ENCODE data around the gene HSBP1. TPM values are rescaled to one million over a fixed set of nuclear protein-coding genes. Genes with fewer than 3 reads are reported as not detected.

HSBP1 gene
- total and polyA plus RNA-seq, 2 of the 8 experiments (the other 6 are each of a cell fraction or from before 2014, with no cell fraction given) = 78.4 to 219 TPM

GRCh38 chr16:83806036-83806435, 1.7 kb upstream of the HSBP1 start:
- H2BK15ac ChIP-seq (ENCODE audit: low read length) = no peak overlapping the region
- H3K4ac ChIP-seq (replicated peaks; ENCODE audit: insufficient read length, low read depth, low read length) = no peak overlapping the region
- no peaks in the 10 kb centered on the region; a peak in 1 of 7 replicates for H3K27me3 ChIP-seq (replicated peaks in 1 of 4; ENCODE audit: control insufficient read depth in 3 of 4, extremely low read depth in 1 of 4, insufficient read depth in 3 of 4, low read length in 3 of 4)
- H3K23ac ChIP-seq (ENCODE audit: insufficient read length) = no peak overlapping the region
- H3K18ac ChIP-seq (ENCODE audit: extremely low read depth, low read length) = no peak overlapping the region
- peaks cover 5% of the 10 kb centered on the region for H3K23me2 ChIP-seq (ENCODE audit: low read depth, low read length)
- no peak overlapping the region for H4K5ac ChIP-seq (ENCODE audit: insufficient read length, low read depth, low read length)
- no peak overlapping the region for H3K14ac ChIP-seq (ENCODE audit: insufficient read length)
- ChIA-PET CTCF (ENCODE audit: partially characterized antibody) (interaction anchor here (1.2 kb wide), 1 partner anchor 20 kb away, joined by 3 read pairs; no protein-coding TSS in a partner anchor), POLR2A (ENCODE audit: partially characterized antibody) (no interaction called here)
- H2BK20ac ChIP-seq (ENCODE audit: low read length) = no peak overlapping the region
- 88% methylated on average over 5 of the region's 5 CpGs; no CpG with 5 or more reads in 1 of the 2 experiments for WGBS, 2 experiments (ENCODE audit: extremely low coverage in 1 of 2, insufficient coverage in 1 of 2, insufficient read length in 1 of 2, insufficient replicate concordance in 2 of 2, low coverage in 1 of 2, low lambda C conversion rate in 2 of 2, missing lambda C conversion rate in 1 of 2)
- H3K79me1 ChIP-seq (ENCODE audit: low read depth, low read length) = peaks cover 6% of the 10 kb centered on the region
- no peaks in the 10 kb centered on the region for H3K9me3 ChIP-seq (ENCODE audit: insufficient read depth in 2 of 2, low read depth in 1 of 2, low read length in 1 of 2)
- no peak overlapping the region for H3K9ac ChIP-seq (replicated peaks in 1 of 4; ENCODE audit: extremely low read depth in 1 of 4, low read depth in 3 of 4, low read length in 3 of 4)
- peaks cover 0 to 4% of the 10 kb centered on the region in 2 experiments for H4K20me1 ChIP-seq (replicated peaks in 1 of 2; ENCODE audit: control insufficient read depth in 1 of 2, insufficient read depth in 2 of 2, low read length in 2 of 2)
- no peak overlapping the region for H3K56ac ChIP-seq (replicated peaks; ENCODE audit: insufficient read length, low read depth, low read length)
- H2BK120ac ChIP-seq (replicated peaks; ENCODE audit: low read depth, low read length) = no peak overlapping the region
- H4K91ac ChIP-seq (replicated peaks; ENCODE audit: insufficient read length, low read length) = no peak overlapping the region
- no peak overlapping the region for H3K4me3 ChIP-seq (ENCODE audit: extremely low read depth in 1 of 4, insufficient read depth in 2 of 4, low read depth in 3 of 4, low read length in 4 of 4)
- H3K36me3 ChIP-seq (ENCODE audit: control insufficient read depth in 2 of 4, insufficient read depth in 4 of 4, low read length in 3 of 4) = peaks cover 0 to 8% (median 1%) of the 10 kb centered on the region in 4 experiments; a peak in 2 of 8 replicates
- H2AFZ ChIP-seq (ENCODE audit: low read length) = no peak overlapping the region
- DNase-seq (ENCODE audit: low read depth in 1 of 2, low spot score in 2 of 2) = no peak
- H3K4me1 ChIP-seq (replicated peaks in 1 of 4; ENCODE audit: control insufficient read depth in 3 of 4, insufficient read depth in 4 of 4, low read length in 3 of 4) = peaks cover 4 to 23% (median 17%) of the 10 kb centered on the region in 4 experiments
- H4K8ac ChIP-seq (ENCODE audit: extremely low read depth, insufficient read depth, low read length) = no peak overlapping the region
- peaks cover 6 to 28% of the 10 kb centered on the region in 2 experiments for H3K79me2 ChIP-seq (ENCODE audit: control insufficient read depth in 1 of 2, insufficient read depth in 2 of 2, low read length in 2 of 2)
- FAIRE-seq = no peak
- H2BK12ac ChIP-seq (ENCODE audit: low read depth, low read length) = no peak overlapping the region
- no peak overlapping the region for H2AK5ac ChIP-seq (ENCODE audit: low read depth, low read length)
- no peak overlapping the region for H3K27ac ChIP-seq (ENCODE audit: low read depth, low read length)
- H3K4me2 ChIP-seq (ENCODE audit: insufficient read depth in 1 of 2, low read depth in 2 of 2, low read length in 2 of 2) = no peak overlapping the region
- H2BK5ac ChIP-seq (ENCODE audit: low read depth, low read length) = no peak overlapping the region

Measured in H1 (cell line).